Endothelial cell of umbilical vein (primary cell): ENCODE data around the gene AFAP1L2. TPM values are rescaled to one million over a fixed set of nuclear protein-coding genes. Genes with fewer than 3 reads are reported as not detected.
A peak's percentile ranks its signal among the peaks of the same experiment; 100 is the strongest.

Experiments
- BruUV-seq: library from RNA; stranded (reverse); fragments of 400-500 nt; replicated peaks from 2 replicates; lab custom pipeline; 2021; lab: Mats Ljungman, UMichigan
- CTCF ChIA-PET: fragments of 300-600, 350-600 bp; sonication (Branson Sonifier 250); formaldehyde crosslinking; loops from one replicate; lab custom pipeline; 2021; ENCODE audit warnings: antibody characterized with exemption, inconsistent platforms; lab: Charles Lee
- POLR2A ChIA-PET: fragments of 300-600, 350-600 bp; sonication (Branson Sonifier 250); formaldehyde crosslinking; loops from one replicate; lab custom pipeline; 2021; ENCODE audit warnings: antibody characterized with exemption, inconsistent platforms; lab: Charles Lee
- DNase-seq: peaks from one replicate; pipeline ENCODE4 v3.0.0-alpha.2; 2011; ENCODE audit warnings: low read depth, low spot score
- FAIRE-seq: peaks from 2 replicates; lab custom pipeline; 2011; peaks lifted over from hg19 to GRCh38; lab: Jason Lieb, UNC
- H2AFZ ChIP-seq: 2 replicates; pipeline ENCODE4 v1.6.0; 2012; ENCODE audit warnings: low read depth, low read length, control low read depth, inconsistent platforms
- H3K27ac ChIP-seq: 2 replicates; pipeline ENCODE4 v1.5.1; 2011; ENCODE audit warnings: low read depth, mild to moderate bottlenecking, control low read depth, low read length, moderate library complexity; ENCODE audit not compliant: insufficient read depth
- H3K27me3 ChIP-seq, 2 experiments: 2 replicates each; pipeline versions ENCODE4 v1.6.0 to v1.6.1; 2011; ENCODE audit warnings: low read length in 2 of 2, mixed read lengths in 1 of 2; ENCODE audit not compliant: control insufficient read depth in 2 of 2, insufficient read depth in 2 of 2
- H3K36me3 ChIP-seq, 2 experiments: 2 replicates in 1 of 2; 3 replicates in 1 of 2; pipeline ENCODE4 v1.5.1; 2011; ENCODE audit warnings: low read length in 2 of 2, mild to moderate bottlenecking in 1 of 2, moderate library complexity in 1 of 2; ENCODE audit not compliant: control insufficient read depth in 2 of 2, insufficient read depth in 2 of 2; ENCODE audit errors: extremely low read depth in 1 of 2
- H3K4me1 ChIP-seq: 3 replicates; pipeline ENCODE4 v1.5.1; 2011; ENCODE audit warnings: mild to moderate bottlenecking, low read length; ENCODE audit not compliant: control insufficient read depth, insufficient read depth; ENCODE audit errors: extremely low read depth
- H3K4me2 ChIP-seq: 2 replicates; pipeline ENCODE4 v1.6.1; 2011; ENCODE audit warnings: low read length, control low read depth, mixed read lengths; ENCODE audit not compliant: insufficient read depth
- H3K4me3 ChIP-seq, 3 experiments: fragments of 200-600 bp in 1 of 3; sonication (generic), shearing (Covaris generic) in 1 of 3; replicated peaks in 1 of 3; 2 replicates each; pipeline ENCODE4 v1.5.1; 2011 to 2016; ENCODE audit warnings: control low read depth in 3 of 3, low read length in 3 of 3, mild to moderate bottlenecking in 2 of 3, inconsistent platforms in 1 of 3, low read depth in 1 of 3, moderate library complexity in 1 of 3; ENCODE audit not compliant: insufficient read depth in 1 of 3
- H3K79me2 ChIP-seq: 2 replicates; pipeline ENCODE4 v1.6.0; 2012; ENCODE audit warnings: low read length, inconsistent platforms; ENCODE audit not compliant: control insufficient read depth, insufficient read depth
- H3K9ac ChIP-seq: replicated peaks from 2 replicates; pipeline ENCODE3; 2011; ENCODE audit warnings: low read length, control low read depth; ENCODE audit not compliant: insufficient read depth; ENCODE audit errors: extremely low read depth
- H3K9me1 ChIP-seq: replicated peaks from 3 replicates; pipeline ENCODE4 v1.6.0; 2011; ENCODE audit warnings: mild to moderate bottlenecking, low read length; ENCODE audit not compliant: control insufficient read depth, insufficient read depth; ENCODE audit errors: extremely low read depth
- H3K9me3 ChIP-seq: replicated peaks from 2 replicates; pipeline ENCODE4 v1.5.1; 2012; ENCODE audit warnings: low read length, inconsistent platforms; ENCODE audit not compliant: control insufficient read depth, insufficient read depth
- H4K20me1 ChIP-seq: replicated peaks from 2 replicates; pipeline ENCODE3; 2011; ENCODE audit warnings: mild to moderate bottlenecking, low read length; ENCODE audit not compliant: control insufficient read depth, insufficient read depth; ENCODE audit errors: extremely low read depth
- CTCF ChIP-seq, 2 donors: IDR thresholded peaks; 1 replicate in 1 of 2; 2 replicates in 1 of 2; pipeline ENCODE4 v1.5.1; 2011; ENCODE audit warnings: low read length in 2 of 2, mild to moderate bottlenecking in 2 of 2, moderate library complexity in 2 of 2, control low read depth in 1 of 2, inconsistent platforms in 1 of 2, low read depth in 1 of 2; ENCODE audit not compliant: insufficient read depth in 1 of 2; ENCODE audit errors: extremely low read depth in 1 of 2
- EZH2 ChIP-seq: IDR thresholded peaks from 2 replicates; pipeline ENCODE4 v1.6.1; 2012; ENCODE audit warnings: borderline replicate concordance, low read depth, mild to moderate bottlenecking, moderate library complexity, low read length, inconsistent platforms; ENCODE audit not compliant: severe bottlenecking
- FOS ChIP-seq: IDR thresholded peaks from 2 replicates; pipeline ENCODE4 v1.6.1; 2011; ENCODE audit warnings: mild to moderate bottlenecking, low read length, moderate library complexity, borderline replicate concordance; ENCODE audit not compliant: insufficient read depth
- GATA2 ChIP-seq: IDR thresholded peaks from 2 replicates; pipeline ENCODE4 v1.7.0; 2011; ENCODE audit warnings: low read depth, mild to moderate bottlenecking, moderate library complexity, mixed read lengths, low read length; ENCODE audit not compliant: insufficient read length, insufficient read depth
- JUN ChIP-seq: IDR thresholded peaks from 2 replicates; pipeline ENCODE4 v1.6.1; 2011; ENCODE audit warnings: borderline replicate concordance, low read depth; ENCODE audit not compliant: insufficient read length, insufficient read depth
- MAX ChIP-seq: IDR thresholded peaks from 2 replicates; pipeline ENCODE4 v1.6.1; 2011; ENCODE audit not compliant: insufficient read depth, insufficient read length
- MYC ChIP-seq: IDR thresholded peaks from one replicate; pipeline ENCODE4 v1.6.1; 2011; ENCODE audit warnings: mild to moderate bottlenecking, low read depth, low read length
- POLR2A ChIP-seq: IDR thresholded peaks from 2 replicates; pipeline ENCODE4 v1.6.1; 2012; ENCODE audit warnings: low read depth, mild to moderate bottlenecking, control low read depth, low read length
- POLR2AphosphoS5 ChIP-seq: IDR thresholded peaks from 2 replicates; pipeline ENCODE4 v1.6.1; 2012; ENCODE audit warnings: low read depth, mild to moderate bottlenecking, control low read depth, low read length, moderate library complexity; ENCODE audit not compliant: insufficient read depth
- dilution Hi-C: fragments of 300-500 bp; cut with MboI; formaldehyde crosslinking; loops from one replicate; pipeline ENCODE4 v1.15.0; 2019; ENCODE audit warnings: low sequenced_read_pairs; ENCODE audit not compliant: extremely low pct_ligation_motif_present
- intact Hi-C: fragments of 100-400 bp; cut with micrococcal nuclease; formaldehyde crosslinking; loops from one replicate; pipeline ENCODE4 v1.10.0; 2022
- polyA plus RNA-seq, 4 experiments: library from polyadenylated mRNA; depleted of rRNA in 3 of 4; stranded (reverse) in 3 of 4; unstranded in 1 of 4; fragments of >200 nt; gene quantifications; 2 replicates each; pipeline versions ENCODE4 v1.2.1 to v1.2.3, GENCODE V29; 2011 to 2012; ENCODE audit warnings: missing spikeins in 1 of 4
- total RNA-seq: library from RNA; stranded (reverse); gene quantifications from 2 replicates; pipeline ENCODE4 v1.2.3, GENCODE V29; 2021

Gene AFAP1L2
- total and polyA plus RNA-seq, 2 donors (not counting 3 experiments of a cell fraction or from before 2014, with no cell fraction given) = 0.90 to 4.1 TPM

GRCh38 chr10:114393886-114394285 lies 10.4 kb downstream of the AFAP1L2 start:
- CTCF ChIA-PET = no interaction called here
- TF ChIP-seq GATA2 (no peak), EZH2 (peak; percentile 38), FOS (no peak)
- Histone ChIP-seq H3K4me3 (no peak overlapping the region), H4K20me1 (no peaks in the 10 kb centered on the region), H2AFZ (no peak overlapping the region), H3K9me1 (no peaks in the 10 kb centered on the region), H3K27me3 (peaks cover 48 to 50% of the 10 kb centered on the region in 2 experiments), H3K9me3 (no peaks in the 10 kb centered on the region), H3K36me3 (no peaks in the 10 kb centered on the region), H3K27ac (no peak overlapping the region), H3K4me1 (peaks cover 30% of the 10 kb centered on the region), H3K9ac (no peak overlapping the region), H3K4me2 (no peak overlapping the region), H3K79me2 (no peaks in the 10 kb centered on the region)
- FAIRE-seq (no peak), DNase-seq (no peak)
- BruUV-seq = no TSS peak
- dilution Hi-C loops (no loop called here), intact Hi-C loops (loop anchor here (2.0 kb wide), 1 partner anchor 19 kb away; no protein-coding TSS in a partner anchor)
- POLR2A ChIA-PET = no interaction called here

- Histone ChIP-seq H3K9me1 (no peaks in the 10 kb centered on the region), H2AFZ (no peak overlapping the region), H3K27ac (no peak overlapping the region), H3K4me2 (no peak overlapping the region), H3K4me1 (peaks cover 34% of the 10 kb centered on the region), H3K9me3 (no peaks in the 10 kb centered on the region), H3K27me3 (peaks cover 44 to 46% of the 10 kb centered on the region in 2 experiments), H4K20me1 (no peaks in the 10 kb centered on the region), H3K79me2 (no peaks in the 10 kb centered on the region), H3K4me3 (no peak overlapping the region), H3K9ac (no peak overlapping the region), H3K36me3 (no peaks in the 10 kb centered on the region)
- ChIA-PET CTCF (no interaction called here), POLR2A (no interaction called here)
- peak; percentile 86 for DNase-seq
- peak; percentile 15 for FAIRE-seq
- TF ChIP-seq POLR2AphosphoS5 (no peak), FOS (no peak), GATA2 (no peak), EZH2 (no peak), MAX (no peak), POLR2A (no peak), MYC (no peak), JUN (no peak), CTCF (IDR thresholded peaks at IDR 0.05; ENCODE audit: extremely low read depth in 1 of 2, insufficient read depth in 1 of 2, low read depth in 1 of 2, low read length in 2 of 2) (no peak)
- dilution Hi-C loops (no loop called here), intact Hi-C loops (loop anchor here (2.0 kb wide), 1 partner anchor 19 kb away; no protein-coding TSS in a partner anchor)
- BruUV-seq = no TSS peak
These were observed 10.8 kb downstream of the AFAP1L2 start for GRCh38 chr10:114393482-114393881.
